K562 (cell line): ENCODE results near the gene NAT14. TPM values are rescaled to one million over a fixed set of nuclear protein-coding genes. Genes with fewer than 3 reads are reported as not detected.

Experiments
- AFF4 ChIP-seq: sonication (generic); formaldehyde crosslinking; IDR thresholded peaks from 2 replicates; pipeline ENCODE4 v1.8.0; 2023; ENCODE audit warnings: mild to moderate bottlenecking, missing genetic modification reagents
- ATF3 ChIP-seq, 2 experiments: fragments of 450-650 bp in 1 of 2; sonication (generic) in 1 of 2; formaldehyde crosslinking in 1 of 2; IDR thresholded peaks in 1 of 2; conservative IDR thresholded peaks in 1 of 2; 2 replicates each; pipeline versions ENCODE4 v1.6.1 to v1.8.1; 2016 to 2023; ENCODE audit warnings: mild to moderate bottlenecking in 2 of 2, moderate library complexity in 2 of 2, inconsistent platforms in 1 of 2, missing genetic modification reagents in 1 of 2
- CAMTA2 ChIP-seq: fragments of 250-450 bp; sonication (Bioruptor Pico); conservative IDR thresholded peaks from 2 replicates; pipeline ENCODE4 v1.5.1; 2022
- E2F1 ChIP-seq: sonication (generic); formaldehyde crosslinking; IDR thresholded peaks from 2 replicates; pipeline ENCODE4 v1.8.1; 2023; ENCODE audit warnings: mild to moderate bottlenecking, missing genetic modification reagents, moderate library complexity
- JUN ChIP-seq, 2 experiments: sonication (generic) in 1 of 2; formaldehyde crosslinking in 1 of 2; IDR thresholded peaks; 2 replicates each; pipeline versions ENCODE4 v1.6.1 to v1.8.0; 2012 to 2022; ENCODE audit warnings: borderline replicate concordance in 2 of 2, mild to moderate bottlenecking in 2 of 2, improper control_type of control experiment in 1 of 2, low read depth in 1 of 2, low read length in 1 of 2, missing genetic modification reagents in 1 of 2
- SIRT6 ChIP-seq: IDR thresholded peaks from one replicate; pipeline ENCODE4 v1.6.1; 2012; ENCODE audit warnings: low read depth, mild to moderate bottlenecking, control low read depth, inconsistent platforms, low read length, moderate library complexity
- ZBTB40 ChIP-seq, 2 experiments: fragments of 450-650 bp in 1 of 2; sonication (generic) in 1 of 2; formaldehyde crosslinking in 1 of 2; IDR thresholded peaks; 2 replicates each; pipeline versions ENCODE4 v1.7.1 to v1.9.0; 2016 to 2022; ENCODE audit warnings: inconsistent platforms in 1 of 2, mild to moderate bottlenecking in 1 of 2, missing genetic modification reagents in 1 of 2
- polyA plus RNA-seq, 8 experiments: library from polyadenylated mRNA; depleted of rRNA in 4 of 8; stranded (reverse) in 5 of 8; unstranded in 3 of 8; fragments of >200 nt; fragmentation: Nextera tagmentation in 2 of 8; fragmentation: Illumina TruSeq in 1 of 8; extraction: Ambion mirVana in 2 of 8; extraction: Trizol in 1 of 8; gene quantifications; 2 replicates each; pipeline versions ENCODE4 v1.2.1 to v1.2.3, GENCODE V29; 2011 to 2014; ENCODE audit warnings: inconsistent platforms in 1 of 8, missing spikeins in 1 of 8
- total RNA-seq, 7 experiments: library from RNA; depleted of rRNA in 6 of 7; stranded (reverse); fragments of >200 nt in 6 of 7; fragmentation: Illumina TruSeq in 2 of 7; extraction: Trizol in 2 of 7; gene quantifications; 2 replicates each; pipeline versions ENCODE4 v1.2.1 to v1.2.3, GENCODE V29; 2011 to 2021; ENCODE audit warnings: low replicate concordance in 1 of 7

NAT14 gene
- total and polyA plus RNA-seq, 9 of the 15 experiments (the other 6 are each of a cell fraction or from before 2014, with no cell fraction given): 2.4 to 77.0 (median 26.7) TPM

DNA sequence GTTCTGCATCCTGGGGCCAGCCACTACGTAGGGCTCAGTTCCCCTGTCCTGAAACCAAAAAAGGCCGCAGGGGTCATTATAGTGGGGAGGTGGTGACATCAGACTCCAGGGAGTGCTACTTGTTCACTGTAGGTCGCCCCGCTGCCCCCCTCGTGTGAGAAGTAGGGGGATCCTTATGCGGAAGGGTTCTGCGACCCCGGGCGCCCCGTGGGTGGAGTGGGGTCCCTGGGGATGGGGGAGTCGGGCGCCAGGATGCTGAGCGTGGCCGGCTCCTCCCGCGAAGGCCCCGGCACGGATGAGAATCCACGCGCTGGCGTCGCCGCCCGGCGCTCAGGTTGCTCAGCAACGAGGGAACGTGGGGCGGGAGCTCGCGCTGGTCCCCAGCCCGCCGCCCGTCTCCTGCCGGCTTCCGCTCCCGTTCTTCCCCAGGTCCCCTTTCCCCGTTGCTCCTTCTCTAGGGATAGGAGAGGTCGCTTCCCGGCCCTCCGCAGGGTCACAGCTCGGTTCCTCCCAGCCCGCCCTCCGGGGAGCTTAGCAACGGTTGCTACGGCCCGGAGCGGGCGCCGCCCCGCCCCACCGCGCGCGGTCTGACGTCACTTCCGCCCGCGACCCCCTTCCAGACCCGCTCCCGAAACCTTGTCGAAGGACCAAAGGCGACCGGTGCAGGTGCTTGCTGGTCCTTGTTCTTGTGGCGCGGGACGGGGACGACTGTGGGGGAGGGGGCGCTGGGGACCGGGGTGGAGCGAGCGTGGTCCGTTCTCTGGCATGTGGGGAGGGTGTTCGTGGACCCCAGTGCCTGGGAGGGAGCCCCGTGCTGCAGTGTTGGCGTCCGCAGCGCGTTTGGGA, at the start of gene NAT14 (continued):
- TF ChIP-seq ATF3 (IDR thresholded peaks at IDR 0.05): peak; percentile 88
- no peak for TF ChIP-seq ATF3 (CRISPR knock-in tag; conservative IDR thresholded peaks at IDR 0.05)
- TF ChIP-seq E2F1 (CRISPR knock-in tag): 0 out of 2 replicates have a peak, but pooled peaks have one; percentile 42
- TF ChIP-seq ZBTB40 (IDR thresholded peaks at IDR 0.05): peak; percentile 87
- no peak for TF ChIP-seq ZBTB40 (CRISPR knock-in tag; IDR thresholded peaks at IDR 0.05)
- peak; percentile 87; the same call in 1 of the 2 replicates for TF ChIP-seq CAMTA2 (CRISPR knock-in tag)
- peak; percentile 69 for TF ChIP-seq SIRT6
- TF ChIP-seq AFF4 (CRISPR knock-in tag): 0 out of 2 replicates have a peak, but pooled peaks have one; percentile 20
- TF ChIP-seq JUN (IDR thresholded peaks at IDR 0.05; ENCODE audit: borderline replicate concordance, low read depth, low read length): peak; percentile 68; the same call in 1 of the 2 replicates
- no peak for TF ChIP-seq JUN (CRISPR knock-in tag; IDR thresholded peaks at IDR 0.05; ENCODE audit: borderline replicate concordance)
